Mesenteric fat pad (tissue), 1 donor: Measurements from ENCODE around the gene CLK2. TPM values are rescaled to one million over a fixed set of nuclear protein-coding genes. Genes with fewer than 3 reads are reported as not detected.
"Not testable (repeated sequence)": the region's sequence is repeated elsewhere in the genome, so short reads cannot be mapped to it uniquely, and the experiment has no call there.

ENCODE experiments used
- DNase-seq: peaks from one replicate; pipeline ENCODE4 v3.0.0-alpha.2; 2020; ENCODE audit warnings: low spot score
- total RNA-seq: library from RNA; stranded (reverse); fragmentation: NEBNext Ultra II Directional; extraction: Animal tissue kit (Norgen Biotek cat#: 25700); gene quantifications from one replicate; pipeline ENCODE4 v1.2.1, GENCODE V29; 2021
- donor health status: DM: yes; HTN: yes; CAD: no.

The CLK2 gene
- total RNA-seq, 1 donor from 2014 or later: 34.7 TPM

GRCh38 chr1:155244368-155245162 is 28.7 kb downstream of the CLK2 start:
- peak; percentile 97 for DNase-seq

DNA sequence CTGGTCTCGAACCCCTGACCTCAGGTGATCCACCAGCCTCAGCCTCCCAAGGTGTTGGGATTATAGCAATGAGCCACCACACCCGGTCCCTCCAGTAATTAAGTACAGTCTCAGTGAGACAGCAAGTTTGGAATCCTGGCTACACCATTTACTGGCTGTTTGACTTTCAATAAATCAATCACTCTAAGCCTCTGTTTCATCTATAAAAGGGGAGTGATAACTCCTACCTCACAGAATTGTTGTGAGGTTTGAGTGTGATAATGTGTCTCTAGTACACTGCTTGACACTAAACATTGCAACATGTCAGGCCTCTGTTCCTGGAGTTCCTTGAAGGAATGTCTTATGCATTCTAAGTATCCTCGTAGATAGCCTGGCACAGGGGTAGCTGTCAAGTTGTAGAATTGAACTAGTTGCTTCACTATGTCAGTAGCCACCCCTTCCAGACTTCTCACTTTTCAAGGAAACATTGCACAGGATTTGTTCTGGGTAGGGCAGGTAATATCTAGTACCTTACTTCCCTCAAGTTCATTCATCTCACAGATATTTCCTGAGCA is 30.4 kb downstream of the CLK2 start:
- DNase-seq: no peak

DNA sequence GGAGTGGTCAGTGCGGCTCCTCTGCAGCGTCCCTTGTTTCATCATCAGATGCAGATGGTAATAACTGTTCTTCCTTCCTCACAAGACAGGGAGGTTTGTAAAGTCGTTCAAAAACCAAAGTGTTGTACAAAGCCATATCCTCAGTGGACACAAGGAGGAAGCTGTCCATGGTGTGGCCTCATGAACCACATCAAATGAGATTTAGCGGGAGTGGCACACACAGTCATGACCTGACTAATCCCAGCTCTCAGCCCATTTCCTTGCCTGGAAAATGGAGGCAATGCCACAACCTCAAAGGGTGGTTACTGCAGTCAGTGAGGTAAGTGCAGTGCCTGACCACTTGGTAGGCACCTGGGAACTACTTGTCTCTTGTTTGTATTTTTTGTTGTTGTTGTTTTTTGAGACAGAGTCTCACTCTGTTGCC is 31.5 kb downstream of the CLK2 start:
- no peak for DNase-seq

- no peak for DNase-seq
Observed at GRCh38 chr1:155241069-155241679, 32.1 kb downstream of the CLK2 start.

- DNase-seq: no peak
Observed at GRCh38 chr1:155236451-155236850, 36.9 kb downstream of the CLK2 start.

- DNase-seq: not testable (repeated sequence)
Observed at GRCh38 chr1:155235375-155235774, 37.9 kb downstream of the CLK2 start.

- not testable (repeated sequence) for DNase-seq
Observed at GRCh38 chr1:155233502-155233901, 39.8 kb downstream of the CLK2 start.

DNA sequence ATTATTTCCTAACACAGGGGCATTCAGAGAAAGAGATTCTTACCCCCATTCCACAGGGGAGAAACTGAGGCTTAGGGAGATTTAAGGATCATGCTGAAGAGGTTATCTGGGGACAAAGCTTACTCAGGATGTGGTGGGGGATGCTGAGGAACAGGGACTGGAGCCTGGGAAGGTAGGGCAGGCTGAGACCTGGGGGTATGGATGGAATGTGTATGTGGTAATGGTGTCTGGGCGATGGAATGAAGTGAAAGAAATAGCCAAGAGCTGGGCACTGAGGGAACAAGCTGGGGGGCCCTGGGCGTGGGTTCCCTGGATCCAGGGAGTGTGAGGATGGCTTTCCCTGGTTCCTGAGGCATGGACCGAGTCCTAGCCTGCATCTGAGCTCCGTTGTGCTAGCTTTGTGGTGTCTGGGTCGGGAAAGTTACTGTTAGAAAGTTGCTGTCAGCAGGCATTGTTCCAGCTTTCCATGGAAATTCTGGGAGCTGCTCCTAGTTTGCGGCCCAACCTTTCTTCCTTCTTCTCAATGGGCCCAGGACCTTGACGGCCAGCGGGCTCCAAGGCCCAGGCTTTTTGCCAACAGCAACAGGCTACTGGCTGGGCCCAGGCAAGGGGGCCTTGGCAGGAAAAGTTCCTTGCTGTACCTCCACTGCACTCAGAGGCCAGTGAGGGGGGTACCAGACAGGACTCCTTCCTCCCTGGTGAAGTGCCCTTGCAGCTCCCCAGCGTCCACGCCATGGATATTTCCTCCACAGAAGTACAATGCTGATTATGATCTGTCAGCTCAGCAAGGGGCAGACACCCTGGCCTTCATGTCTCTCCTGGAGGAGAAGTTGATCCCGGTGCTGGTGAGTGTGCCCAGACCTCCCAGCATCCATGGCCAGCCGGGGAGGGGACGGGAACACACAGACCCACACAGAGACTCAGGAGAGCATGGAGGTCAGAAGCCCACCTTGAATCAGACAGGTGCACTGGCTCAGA is 41.0 kb downstream of the CLK2 start:
- DNase-seq: not testable (repeated sequence)

DNA sequence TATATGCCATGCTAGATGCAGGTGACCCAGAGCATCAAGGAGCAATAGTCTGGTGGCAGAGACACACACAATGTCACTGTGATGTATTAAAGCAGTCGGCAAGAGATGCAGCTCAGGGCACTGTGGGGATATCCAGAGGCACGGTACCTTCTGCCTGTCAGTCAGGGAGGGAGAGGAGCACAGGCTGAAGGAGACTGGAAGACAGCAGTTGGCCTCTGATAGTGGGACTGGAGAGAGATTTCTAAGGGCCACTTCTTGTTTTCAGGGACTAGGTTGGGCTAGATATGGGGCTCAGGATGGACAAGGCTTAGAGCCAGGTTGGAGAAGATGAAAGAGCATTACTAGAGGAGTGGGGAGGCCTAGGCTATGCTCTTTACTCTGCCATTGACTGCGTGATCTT is 42.0 kb downstream of the CLK2 start:
- DNase-seq: not testable (repeated sequence)

DNA sequence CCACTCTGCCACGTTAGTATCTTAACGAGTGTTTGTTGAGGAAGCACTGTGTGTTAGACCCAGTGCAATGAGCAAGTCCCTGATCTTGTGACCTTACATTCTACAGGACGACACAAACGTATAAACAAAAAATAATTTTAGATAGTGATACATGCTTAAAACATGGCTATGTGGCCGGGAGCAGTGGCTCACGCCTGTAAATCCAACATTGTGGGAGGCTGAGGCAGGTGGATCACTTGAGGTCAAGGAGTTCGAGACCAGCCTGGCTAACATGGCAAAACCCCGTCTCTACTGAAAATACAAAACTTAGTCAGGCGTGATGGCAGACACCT is 45.2 kb downstream of the CLK2 start:
- no peak for DNase-seq

DNA sequence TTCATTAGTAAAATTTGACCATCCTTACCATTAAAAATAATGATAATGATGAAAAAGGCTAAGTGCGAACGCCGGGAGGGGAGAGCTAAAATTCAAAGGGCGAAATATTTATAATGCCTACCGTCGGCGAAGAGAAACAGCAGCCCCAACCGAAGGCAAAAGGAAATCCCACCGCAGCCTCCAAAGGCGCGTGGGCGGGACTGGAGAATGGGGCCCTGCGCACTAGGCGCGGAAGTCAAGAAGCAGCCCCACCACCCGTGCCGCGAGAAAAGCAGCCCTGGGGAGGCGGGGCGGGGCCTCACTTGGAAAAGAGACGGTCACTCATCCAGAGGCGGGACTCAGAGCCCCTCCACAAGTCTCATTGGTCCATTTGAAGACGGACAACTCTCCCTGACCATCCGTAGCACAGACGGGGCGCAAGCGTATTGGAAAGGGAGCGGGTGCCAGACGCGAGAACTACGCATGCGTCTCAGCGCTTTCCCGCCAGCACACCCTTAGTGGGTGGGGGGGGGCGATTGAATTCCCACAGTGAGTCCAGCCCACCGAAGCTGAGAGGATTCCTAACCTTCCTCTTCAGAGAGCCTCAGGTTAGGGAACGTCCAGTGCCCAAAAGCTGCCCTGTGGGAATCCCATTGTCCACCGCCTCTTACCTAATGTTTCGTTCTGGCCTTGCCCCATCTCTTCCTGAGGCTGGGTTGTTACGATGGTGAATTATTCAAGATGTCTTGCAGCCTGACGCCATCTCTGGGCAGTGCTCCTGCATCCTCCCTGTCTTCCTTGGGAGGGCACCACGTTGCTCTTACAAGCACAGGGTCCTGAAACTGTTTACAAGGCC is 45.8 kb downstream of the CLK2 start:
- peak; percentile 98 for DNase-seq

GRCh38 chr1:155226910-155227260 is 46.4 kb downstream of the CLK2 start:
- DNase-seq: no peak

- no peak for DNase-seq
Observed at GRCh38 chr1:155226188-155226909, 47.0 kb downstream of the CLK2 start.

DNA sequence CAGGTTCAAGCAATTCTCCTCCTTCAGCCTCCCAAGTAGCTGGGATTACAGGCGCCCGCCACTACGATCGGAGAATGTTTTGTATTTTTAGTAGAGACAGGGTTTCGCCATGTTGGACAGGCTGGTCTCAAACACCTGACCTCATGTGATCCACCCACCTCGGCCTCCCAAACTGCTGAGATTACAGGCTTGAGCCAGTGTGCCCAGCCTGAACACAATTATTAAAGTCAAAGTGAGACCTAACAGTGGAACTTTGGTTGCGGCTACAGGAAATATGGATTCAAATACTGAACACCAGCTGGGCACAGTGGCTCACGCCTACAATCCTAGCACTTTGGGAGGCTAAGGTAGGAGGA is 47.9 kb downstream of the CLK2 start:
- DNase-seq: not testable (repeated sequence)

GRCh38 chr1:155223047-155223446 is 50.3 kb downstream of the CLK2 start:
- DNase-seq: no peak

DNA sequence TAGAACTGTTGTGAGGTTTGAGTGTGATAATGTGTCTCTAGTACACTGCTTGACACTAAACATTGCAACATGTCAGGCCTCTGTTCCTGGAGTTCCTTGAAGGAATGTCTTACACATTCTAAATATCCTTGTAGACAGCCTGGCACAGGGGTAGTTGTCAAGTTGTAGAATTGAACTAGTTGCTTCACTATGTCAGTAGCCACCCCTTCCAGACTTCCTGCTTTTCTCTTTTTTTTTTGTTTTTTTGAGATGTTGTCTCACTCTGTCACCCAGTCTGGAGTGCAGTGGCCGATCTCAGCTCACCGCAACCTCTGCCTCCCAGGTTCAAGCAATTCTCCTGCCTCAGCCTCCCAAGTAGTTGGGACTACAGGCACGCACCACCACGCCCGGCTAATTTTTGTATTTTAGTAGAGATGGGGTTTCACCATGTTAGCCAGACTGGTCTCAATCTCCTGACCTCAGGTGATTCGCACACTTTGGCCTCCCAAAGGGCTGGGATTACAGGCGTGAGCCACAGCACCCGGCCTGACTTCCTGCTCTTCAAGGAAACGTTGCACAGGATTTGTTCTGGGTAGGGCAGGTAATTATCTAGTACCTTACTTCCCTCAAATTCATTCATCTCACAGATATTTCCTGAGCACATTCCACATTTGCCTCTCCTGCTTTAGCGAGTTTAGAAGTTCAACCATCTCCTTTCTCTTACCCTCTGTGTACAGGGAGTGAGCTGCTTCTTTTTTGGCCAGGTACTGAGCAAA is 52.9 kb downstream of the CLK2 start:
- not testable (repeated sequence) for DNase-seq

DNA sequence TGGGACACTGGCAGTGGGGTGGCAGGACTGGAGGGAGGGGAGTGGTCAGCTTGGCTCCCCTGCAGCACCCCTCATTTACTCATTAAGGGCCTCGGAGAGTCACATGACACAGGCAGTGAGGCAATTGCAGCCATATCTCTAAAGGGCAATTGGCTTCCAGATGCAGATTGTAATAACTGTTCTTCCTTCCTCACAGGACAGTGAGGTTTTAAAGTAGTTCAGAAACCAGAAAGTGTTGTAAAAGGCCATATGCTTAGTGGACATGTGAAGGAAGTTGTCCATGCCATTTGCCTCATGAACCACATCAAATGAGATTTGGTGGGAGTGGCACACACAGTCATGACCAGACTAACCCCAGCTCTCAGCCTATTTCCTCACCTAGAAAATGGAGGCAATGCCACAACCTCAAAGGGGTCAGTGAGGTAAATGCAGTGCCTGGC is 53.7 kb downstream of the CLK2 start:
- DNase-seq: no peak

- DNase-seq: no peak
Observed at GRCh38 chr1:155218854-155219591, 54.3 kb downstream of the CLK2 start.
